A673 (cell line): ENCODE results near the gene BIVM. TPM values are rescaled to one million over a fixed set of nuclear protein-coding genes. Genes with fewer than 3 reads are reported as not detected.

Source experiments
- BruUV-seq: library from RNA; stranded (reverse); fragments of 400-500 nt; replicated peaks from 2 replicates; lab custom pipeline; 2021; lab: Mats Ljungman, UMichigan
- CTCF ChIA-PET: fragments of 300-600 bp; sonication (Branson Sonifier 250); formaldehyde crosslinking; loops from one replicate; lab custom pipeline; 2022; ENCODE audit warnings: antibody characterized with exemption; lab: Charles Lee
- POLR2A ChIA-PET: fragments of 300-600 bp; sonication (Branson Sonifier 250); formaldehyde crosslinking; loops from one replicate; lab custom pipeline; 2022; ENCODE audit warnings: antibody characterized with exemption; ENCODE audit not compliant: low non-redundant PET; lab: Charles Lee
- DNase-seq: peaks from one replicate; pipeline ENCODE4 v3.0.0-alpha.2; 2015; ENCODE audit warnings: low spot score
- H3K27ac ChIP-seq: fragments of 200-600 bp; sonication (generic); 2 replicates; pipeline ENCODE4 v1.5.1; 2016; ENCODE audit warnings: mixed run types, low read depth, mild to moderate bottlenecking, mixed read lengths, antibody characterized with exemption, low read length; ENCODE audit not compliant: poor library complexity, severe bottlenecking
- H3K27me3 ChIP-seq: fragments of 200-600 bp; sonication (generic); replicated peaks from 2 replicates; pipeline ENCODE4 v1.6.1; 2017; ENCODE audit warnings: mixed run types, low read depth, mild to moderate bottlenecking, mixed read lengths, antibody characterized with exemption, low read length; ENCODE audit not compliant: insufficient read depth, poor library complexity
- H3K36me3 ChIP-seq: fragments of 200-600 bp; sonication (generic); 2 replicates; pipeline ENCODE4 v1.6.1; 2016; ENCODE audit warnings: mixed run types, mild to moderate bottlenecking, mixed read lengths, antibody characterized with exemption, low read length; ENCODE audit not compliant: insufficient read depth, poor library complexity, severe bottlenecking
- H3K4me1 ChIP-seq: fragments of 200-600 bp; sonication (generic); 2 replicates; pipeline ENCODE4 v1.6.1; 2017; ENCODE audit warnings: mixed run types, mild to moderate bottlenecking, mixed read lengths, antibody characterized with exemption, low read length; ENCODE audit not compliant: insufficient read depth, poor library complexity, severe bottlenecking
- H3K4me3 ChIP-seq: fragments of 200-600 bp; sonication (generic); 2 replicates; pipeline ENCODE4 v1.5.1; 2016; ENCODE audit warnings: low read depth, mixed run types, mild to moderate bottlenecking, mixed read lengths, low read length; ENCODE audit not compliant: poor library complexity, severe bottlenecking
- H3K9me3 ChIP-seq: fragments of 200-600 bp; sonication (generic); 2 replicates; pipeline ENCODE4 v1.6.1; 2016; ENCODE audit warnings: mixed run types, low read depth, mild to moderate bottlenecking, mixed read lengths, antibody characterized with exemption, low read length; ENCODE audit not compliant: poor library complexity, severe bottlenecking
- CTCF ChIP-seq: fragments of 300-800, 200-600 bp; sonication (generic); conservative IDR thresholded peaks from 2 replicates; pipeline ENCODE4 v1.5.1; 2017; ENCODE audit warnings: low read depth, mild to moderate bottlenecking, antibody characterized with exemption, low read length, moderate library complexity, mixed read lengths
- EZH2 ChIP-seq: fragments of 200-600 bp; sonication (generic); IDR thresholded peaks from 2 replicates; pipeline ENCODE4 v1.6.1; 2017; ENCODE audit warnings: borderline replicate concordance, low read depth, mild to moderate bottlenecking, mixed read lengths, antibody characterized with exemption, low read length; ENCODE audit not compliant: poor library complexity, severe bottlenecking
- intact Hi-C: fragments of 100-400 bp; cut with micrococcal nuclease; formaldehyde crosslinking; loops from one replicate; pipeline ENCODE4 v1.10.0; 2022; ENCODE audit not compliant: unreplicated experiment
- total RNA-seq: library from RNA; stranded (reverse); gene quantifications from 2 replicates; pipeline ENCODE4 v1.2.3, GENCODE V29; 2021

The BIVM gene
- total RNA-seq, 1 experiment from 2014 or later: 19.5 TPM

GRCh38 chr13:102793611-102794355, 5.1 kb upstream of the BIVM start:
- H3K9me3 ChIP-seq: no peaks in the 10 kb centered on the region
- H3K36me3 ChIP-seq: peaks cover 8% of the 10 kb centered on the region
- no peak overlapping the region for H3K4me3 ChIP-seq
- ChIA-PET POLR2A (no interaction called here), CTCF (no interaction called here)
- TF ChIP-seq EZH2 (no peak), CTCF (no peak)
- no peak for DNase-seq
- intact Hi-C loops: no loop called here
- BruUV-seq: no TSS peak
- no peak overlapping the region for H3K27ac ChIP-seq
- H3K4me1 ChIP-seq: peaks cover 7% of the 10 kb centered on the region
- no peaks in the 10 kb centered on the region for H3K27me3 ChIP-seq

DNA sequence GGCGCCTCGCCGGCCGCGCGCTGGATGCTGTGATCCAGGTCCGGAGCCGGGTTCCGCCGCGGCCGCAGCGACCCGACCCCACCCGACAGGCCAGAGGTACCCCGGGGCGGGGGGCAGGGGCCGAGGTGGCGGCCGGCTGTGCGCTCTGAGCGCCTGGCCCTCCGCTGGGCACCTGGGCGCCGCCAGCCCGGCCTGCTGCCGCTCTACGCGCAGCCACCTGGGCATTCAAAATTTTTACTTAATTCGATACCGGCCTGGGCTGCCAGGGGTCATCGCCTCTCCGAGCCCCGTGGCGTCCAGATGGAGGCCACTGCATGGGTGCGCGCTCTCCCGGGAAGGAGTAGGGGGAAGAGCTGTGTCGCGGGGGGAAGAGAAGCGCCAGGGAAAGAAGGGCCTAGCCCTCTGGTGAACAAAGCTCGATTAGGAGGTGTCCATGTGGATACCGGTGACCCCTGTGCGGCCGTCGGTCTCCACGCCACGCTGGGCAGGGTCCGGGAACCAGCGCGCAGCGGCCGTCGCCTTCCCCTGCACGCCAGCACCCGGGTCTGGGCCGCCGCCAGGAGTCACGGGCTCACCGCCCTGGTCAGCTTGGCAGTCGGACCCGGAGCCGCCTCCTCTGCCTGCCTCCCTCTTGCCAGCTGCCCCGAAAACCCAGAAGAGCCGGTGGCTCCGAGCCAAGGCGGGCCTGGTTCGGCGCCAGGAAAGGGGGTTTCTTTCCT, 666 bp downstream of the BIVM start:
- H3K27me3 ChIP-seq: no peaks in the 10 kb centered on the region
- H3K4me1 ChIP-seq: peaks cover 16% of the 10 kb centered on the region
- H3K27ac ChIP-seq: peak overlapping the region; percentile 84
- H3K4me3 ChIP-seq: peak overlapping the region; percentile 75
- ChIA-PET CTCF (interaction anchor here (1.5 kb wide), 1 partner anchor 46 kb away, joined by 6 read pairs; the partner anchor contains the start of gene ERCC5), POLR2A (no interaction called here)
- no peak for DNase-seq
- BruUV-seq: no TSS peak
- no peaks in the 10 kb centered on the region for H3K36me3 ChIP-seq
- H3K9me3 ChIP-seq: no peaks in the 10 kb centered on the region
- intact Hi-C loops: loop anchor here (1.0 to 2.0 kb wide), 2 partner anchors 27 to 47 kb away; partner anchors contain the start of gene ERCC5
- no peak for TF ChIP-seq CTCF
- no peak for TF ChIP-seq EZH2

- DNase-seq: peak; percentile 92
- POLR2A ChIA-PET: no interaction called here
These were observed 1.5 kb downstream of the BIVM start for GRCh38 chr13:102800145-102801041.

More at GRCh38 chr13:102800145-102801041, 1.5 kb downstream of the BIVM start:
- Histone ChIP-seq H3K27ac (peak overlapping the region; percentile 84), H3K4me3 (peak overlapping the region; percentile 75), H3K4me1 (peaks cover 16% of the 10 kb centered on the region), H3K27me3 (no peaks in the 10 kb centered on the region), H3K36me3 (peaks cover under 1% of the 10 kb centered on the region), H3K9me3 (no peaks in the 10 kb centered on the region)
- peak; percentile 79 for TF ChIP-seq CTCF
- no peak for TF ChIP-seq EZH2
- intact Hi-C loops: no loop called here
- CTCF ChIA-PET: interaction anchor here (1.5 kb wide), 1 partner anchor 45 kb away, joined by 6 read pairs; the partner anchor contains the start of gene ERCC5
- BruUV-seq: no TSS peak
